ENCODE measurements around the gene PDE4D.

PDE4D gene

GRCh38 chr5:59042201-59043055 is 851.1 kb downstream of the PDE4D start:
- DNase-seq = no peak

- no peak for DNase-seq
These were observed 852.2 kb downstream of the PDE4D start for GRCh38 chr5:59041355-59041754.

GRCh38 chr5:59040804-59041201 is 852.7 kb downstream of the PDE4D start:
- DNase-seq = no peak

- no peak for DNase-seq
These were observed 853.3 kb downstream of the PDE4D start for GRCh38 chr5:59040024-59040803.

GRCh38 chr5:59039296-59040023 is 854.1 kb downstream of the PDE4D start:
- DNase-seq = peak; percentile 45

- peak; percentile 28 for DNase-seq
These were observed 854.7 kb downstream of the PDE4D start for GRCh38 chr5:59038798-59039295.

- DNase-seq = no peak
These were observed 855.4 kb downstream of the PDE4D start for GRCh38 chr5:59037941-59038797.

- DNase-seq = no peak
These were observed 856.1 kb downstream of the PDE4D start for GRCh38 chr5:59037453-59037852.

- no peak for DNase-seq
These were observed 856.5 kb downstream of the PDE4D start for GRCh38 chr5:59037041-59037440.

GRCh38 chr5:59036274-59036961 is 857.1 kb downstream of the PDE4D start:
- DNase-seq = no peak

- DNase-seq = no peak
These were observed 857.8 kb downstream of the PDE4D start for GRCh38 chr5:59035681-59036080.

GRCh38 chr5:59034498-59035186 is 858.9 kb downstream of the PDE4D start:
- DNase-seq = peak; percentile 31

GRCh38 chr5:59027145-59027907 is 866.2 kb downstream of the PDE4D start:
- no peak for DNase-seq

GRCh38 chr5:59025734-59026133 is 867.8 kb downstream of the PDE4D start:
- DNase-seq = no peak

GRCh38 chr5:59021837-59022514 is 871.5 kb downstream of the PDE4D start:
- DNase-seq = no peak

GRCh38 chr5:59021286-59021673 is 872.2 kb downstream of the PDE4D start:
- DNase-seq = no peak

- DNase-seq = no peak
These were observed 872.8 kb downstream of the PDE4D start for GRCh38 chr5:59020611-59021285.

- DNase-seq = no peak
These were observed 874.4 kb downstream of the PDE4D start for GRCh38 chr5:59019078-59019477.

GRCh38 chr5:59016925-59017324 is 876.6 kb downstream of the PDE4D start:
- no peak for DNase-seq
